Tibial nerve (tissue), 4 donors: ENCODE data around the gene SMAD3. TPM values are rescaled to one million over a fixed set of nuclear protein-coding genes. Genes with fewer than 3 reads are reported as not detected.

Experiments
- DNase-seq, 2 donors: peaks; one replicate each; pipeline ENCODE4 v3.0.0-alpha.2; 2019; ENCODE audit warnings: low spot score in 2 of 2
- H3K27ac ChIP-seq, 4 donors: fragments of 200-600 bp; sonication (generic) in 3 of 4; one replicate each; pipeline ENCODE4 v1.5.1; 2017 to 2019; ENCODE audit warnings: mild to moderate bottlenecking in 1 of 4
- H3K27me3 ChIP-seq, 2 donors: fragments of 200-600 bp; sonication (generic) in 1 of 2; one replicate each; pipeline versions ENCODE4 v1.5.1 to v1.6.0; 2017 to 2019
- H3K36me3 ChIP-seq, 3 donors: fragments of 200-600 bp; sonication (generic); one replicate each; pipeline ENCODE4 v1.5.1; 2018 to 2019
- H3K4me1 ChIP-seq, 4 donors: fragments of 200-600 bp; sonication (generic) in 3 of 4; one replicate each; pipeline ENCODE4 v1.5.1; 2017 to 2019
- H3K4me3 ChIP-seq, 4 donors: fragments of 200-600 bp; sonication (generic) in 3 of 4; one replicate each; pipeline ENCODE4 v1.5.1; 2017 to 2019; ENCODE audit warnings: mild to moderate bottlenecking in 1 of 4, moderate library complexity in 1 of 4
- H3K9me3 ChIP-seq, 4 donors: fragments of 200-600 bp; sonication (generic) in 3 of 4; one replicate each; pipeline ENCODE4 v1.5.1; 2017 to 2019
- EP300 ChIP-seq, 2 donors: sonication (generic); formaldehyde crosslinking; IDR thresholded peaks; one replicate each; pipeline ENCODE4 v1.6.1; 2017; ENCODE audit warnings: antibody characterized with exemption in 2 of 2, mild to moderate bottlenecking in 1 of 2
- POLR2A ChIP-seq, 2 donors: fragments of 450-650 bp; IDR thresholded peaks; one replicate each; pipeline ENCODE4 v1.6.1; 2017; ENCODE audit warnings: antibody characterized with exemption in 2 of 2, mild to moderate bottlenecking in 2 of 2, moderate library complexity in 2 of 2
- WGBS, 2 donors: methylation state at CpG; one replicate each; pipeline ENCODE4 v1.1.5; 2018; 5-methylcytosine and 5-hydroxymethylcytosine counted together
- total RNA-seq, 4 donors: library from RNA; depleted of rRNA; stranded (reverse); fragments of >200 nt; gene quantifications; one replicate each; pipeline ENCODE4 v1.1.0, GENCODE V29; 2016
- TF ChIP-seq, protein P1 (sequence below), 5 experiments: fragments of 200-600 bp in 3 of 5; fragments of 450-650 bp in 2 of 5; sonication (generic) in 3 of 5; IDR thresholded peaks; one replicate each; pipeline ENCODE4 v1.5.1; 2016 to 2019; ENCODE audit warnings: antibody characterized with exemption in 5 of 5, mild to moderate bottlenecking in 3 of 5, moderate library complexity in 2 of 5

The SMAD3 gene
- total RNA-seq, 4 donors from 2014 or later: 36.3 to 68.6 (median 44.1) TPM

DNA sequence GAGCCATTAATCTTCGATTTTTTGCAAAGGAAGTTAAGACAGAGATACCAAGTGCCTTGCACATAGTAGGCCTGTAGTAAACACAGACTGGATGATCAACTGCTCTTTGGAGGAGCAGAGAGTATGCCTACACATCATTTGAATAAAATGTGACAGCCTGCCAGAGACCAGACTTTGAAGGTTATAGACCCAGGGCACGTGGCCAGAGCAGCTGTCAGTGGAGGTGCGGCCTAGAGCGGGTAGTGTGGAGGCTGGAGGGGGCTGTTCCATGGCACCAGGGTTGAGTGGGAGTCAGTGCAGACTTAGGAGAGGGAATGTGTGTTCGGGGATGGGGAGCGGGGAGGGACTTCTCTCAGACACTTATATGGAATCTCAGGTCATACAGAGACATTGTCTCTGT, 80.8 kb downstream of the SMAD3 start:
- no peak for DNase-seq
- WGBS, 2 donors: 40 to 45% methylated on average over 6 of the region's 6 CpGs
- Histone ChIP-seq H3K36me3 (no peaks in the 10 kb centered on the region), H3K4me3 (no peak overlapping the region), H3K27ac (peak overlapping the region in 3 of 4 donors; percentile 56 to 86 (median 77)), H3K4me1 (peaks cover 0 to 80% (median 51%) of the 10 kb centered on the region in 4 donors), H3K27me3 (no peaks in the 10 kb centered on the region), H3K9me3 (no peaks in the 10 kb centered on the region)
- no peak for TF ChIP-seq EP300 (IDR thresholded peaks at IDR 0.05)
- TF ChIP-seq POLR2A (IDR thresholded peaks at IDR 0.05): no peak
- TF ChIP-seq, protein P1, sequence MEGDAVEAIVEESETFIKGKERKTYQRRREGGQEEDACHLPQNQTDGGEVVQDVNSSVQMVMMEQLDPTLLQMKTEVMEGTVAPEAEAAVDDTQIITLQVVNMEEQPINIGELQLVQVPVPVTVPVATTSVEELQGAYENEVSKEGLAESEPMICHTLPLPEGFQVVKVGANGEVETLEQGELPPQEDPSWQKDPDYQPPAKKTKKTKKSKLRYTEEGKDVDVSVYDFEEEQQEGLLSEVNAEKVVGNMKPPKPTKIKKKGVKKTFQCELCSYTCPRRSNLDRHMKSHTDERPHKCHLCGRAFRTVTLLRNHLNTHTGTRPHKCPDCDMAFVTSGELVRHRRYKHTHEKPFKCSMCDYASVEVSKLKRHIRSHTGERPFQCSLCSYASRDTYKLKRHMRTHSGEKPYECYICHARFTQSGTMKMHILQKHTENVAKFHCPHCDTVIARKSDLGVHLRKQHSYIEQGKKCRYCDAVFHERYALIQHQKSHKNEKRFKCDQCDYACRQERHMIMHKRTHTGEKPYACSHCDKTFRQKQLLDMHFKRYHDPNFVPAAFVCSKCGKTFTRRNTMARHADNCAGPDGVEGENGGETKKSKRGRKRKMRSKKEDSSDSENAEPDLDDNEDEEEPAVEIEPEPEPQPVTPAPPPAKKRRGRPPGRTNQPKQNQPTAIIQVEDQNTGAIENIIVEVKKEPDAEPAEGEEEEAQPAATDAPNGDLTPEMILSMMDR (IDR thresholded peaks at IDR 0.05): no peak

DNA sequence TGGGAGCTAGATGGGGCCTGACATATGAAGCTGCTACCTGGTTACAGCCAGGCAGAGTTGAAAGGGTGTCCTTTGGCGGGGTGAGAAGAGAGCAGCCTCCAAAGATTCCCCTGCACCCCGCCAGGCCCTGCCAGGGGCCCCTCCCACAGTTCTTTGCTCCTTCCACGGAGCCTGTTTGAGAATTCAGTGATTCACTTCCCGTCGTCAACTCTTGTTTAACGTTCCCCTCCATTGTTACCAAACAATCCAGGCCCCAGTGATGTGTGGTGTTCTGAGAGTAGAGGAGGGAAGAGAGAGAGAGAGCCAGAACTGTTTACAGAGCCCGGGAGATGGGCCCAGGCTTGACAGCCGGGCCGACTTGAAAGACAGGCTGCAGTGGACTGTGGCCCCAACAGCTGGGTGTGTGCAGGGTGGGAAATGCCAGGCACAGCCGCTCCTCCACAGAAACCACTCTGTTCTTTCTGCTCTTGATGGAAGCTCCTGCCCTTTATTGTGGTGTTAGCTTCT, 81.5 kb downstream of the SMAD3 start:
- no peak for DNase-seq

DNA sequence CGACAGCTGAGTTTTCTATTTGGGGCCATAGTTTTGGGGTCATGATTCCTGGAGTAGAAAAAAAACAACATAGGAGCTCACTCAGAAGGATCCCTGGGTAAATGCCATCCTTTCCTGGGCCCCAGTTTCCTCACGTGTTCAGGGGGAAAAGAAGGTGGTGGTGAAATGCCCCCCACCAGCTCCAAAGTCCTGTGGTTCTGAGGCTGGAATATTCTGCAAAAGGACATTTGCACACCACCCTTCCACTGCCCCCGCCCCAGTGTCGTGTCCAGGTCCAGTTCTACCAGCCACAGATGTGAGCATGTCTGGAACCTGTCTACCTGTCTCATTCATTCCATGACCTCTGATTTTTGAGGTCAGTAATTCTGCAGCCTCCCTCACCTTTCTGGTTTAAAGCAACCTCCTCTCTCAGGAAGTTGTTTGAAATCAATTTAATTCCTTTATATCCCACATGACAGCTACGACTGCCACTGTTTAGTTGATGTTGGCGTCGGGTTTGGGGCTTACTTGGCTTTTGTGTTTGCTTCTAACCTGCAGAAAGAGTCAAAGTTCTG, 82.1 kb downstream of the SMAD3 start:
- 74 to 76% methylated on average over 7 of the region's 7 CpGs for WGBS, 2 donors
- no peak overlapping the region for H3K4me3 ChIP-seq

More for the DNA sequence above, 81.5 kb downstream of the SMAD3 start:
- peaks cover 0 to 78% (median 51%) of the 10 kb centered on the region in 4 donors for H3K4me1 ChIP-seq
- no peaks in the 10 kb centered on the region for H3K27me3 ChIP-seq
- no peaks in the 10 kb centered on the region for H3K36me3 ChIP-seq
- TF ChIP-seq EP300 (IDR thresholded peaks at IDR 0.05): peak in 1 of 2 donors; percentile 30
- no peak for TF ChIP-seq POLR2A (IDR thresholded peaks at IDR 0.05)
- no peak overlapping the region for H3K4me3 ChIP-seq
- H3K27ac ChIP-seq: peak overlapping the region; percentile 11 to 86 (median 66)
- 26 to 36% methylated on average over 10 of the region's 10 CpGs for WGBS, 2 donors
- H3K9me3 ChIP-seq: no peaks in the 10 kb centered on the region

DNA sequence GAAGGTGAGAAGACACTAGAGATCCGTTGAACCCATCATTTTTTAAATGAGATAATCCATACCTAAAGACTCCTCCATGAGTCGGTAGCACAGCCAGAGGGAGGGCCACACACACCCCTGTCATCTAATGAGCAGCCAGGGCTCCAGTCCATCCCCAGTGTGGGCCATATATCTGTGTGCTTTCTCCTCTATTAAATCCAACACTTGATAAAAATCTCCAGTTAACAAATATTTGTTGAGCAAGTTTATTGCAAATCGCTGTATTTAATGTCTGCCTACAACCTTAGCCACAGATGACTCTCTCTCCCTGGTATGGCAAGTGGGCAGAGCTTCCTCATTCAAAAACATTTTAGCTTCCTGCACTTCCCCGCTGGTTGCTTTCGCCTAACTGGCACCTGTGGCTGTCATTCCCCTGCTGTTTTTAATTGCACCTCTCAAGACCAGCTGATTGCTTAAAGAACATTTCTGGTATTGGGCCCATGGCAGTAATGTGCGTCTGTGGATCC, 82.8 kb downstream of the SMAD3 start:
- TF ChIP-seq EP300 (IDR thresholded peaks at IDR 0.05): no peak
- no peak for TF ChIP-seq POLR2A (IDR thresholded peaks at IDR 0.05)
- TF ChIP-seq, protein P1 (IDR thresholded peaks at IDR 0.05): no peak
- no peak for DNase-seq

More for the DNA sequence above, 82.1 kb downstream of the SMAD3 start:
- Histone ChIP-seq H3K36me3 (no peaks in the 10 kb centered on the region), H3K27ac (peak overlapping the region; percentile 11 to 86 (median 66)), H3K4me1 (peaks cover 0 to 78% (median 51%) of the 10 kb centered on the region in 4 donors), H3K27me3 (no peaks in the 10 kb centered on the region), H3K9me3 (no peaks in the 10 kb centered on the region)
- TF ChIP-seq POLR2A (IDR thresholded peaks at IDR 0.05): no peak
- TF ChIP-seq, protein P1 (IDR thresholded peaks at IDR 0.05): no peak
- TF ChIP-seq EP300 (IDR thresholded peaks at IDR 0.05): no peak
- DNase-seq: no peak

DNA sequence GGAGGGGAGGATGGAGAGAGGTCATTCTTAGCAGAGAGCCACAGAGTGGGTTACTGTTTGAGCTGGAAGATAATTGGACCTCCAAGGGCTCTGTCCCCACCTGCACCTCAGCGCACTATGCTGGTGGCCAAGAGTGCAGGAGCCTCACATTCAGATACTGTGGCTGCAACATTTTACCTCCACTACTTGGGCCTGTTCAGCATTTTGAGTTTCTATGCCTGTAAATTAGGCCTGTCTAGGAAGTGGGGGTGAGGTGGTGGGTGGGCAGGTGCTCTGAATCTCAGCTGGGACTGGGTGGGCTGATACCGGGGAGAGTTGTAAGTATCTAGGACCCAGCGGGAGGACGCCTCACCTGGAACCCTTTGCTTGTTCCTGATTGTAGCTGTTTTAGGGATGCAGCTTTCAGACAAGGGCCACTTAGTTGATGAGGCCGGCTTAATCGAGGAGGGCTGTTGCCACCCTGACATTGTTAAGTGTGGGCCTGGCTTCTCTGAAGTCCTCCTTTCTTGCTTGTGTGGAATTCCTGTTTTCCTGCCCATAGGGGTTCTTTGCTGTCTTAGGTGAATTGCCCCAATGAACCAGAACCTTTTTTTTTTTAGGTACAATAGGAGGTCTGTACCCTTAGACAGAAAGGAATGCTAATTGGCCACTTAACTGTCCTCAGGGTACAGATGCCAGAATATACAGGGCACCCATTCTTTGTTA, 83.8 kb downstream of the SMAD3 start:
- WGBS, 2 donors: 92 to 93% methylated on average over 5 to 6 of the region's 6 CpGs
- Histone ChIP-seq H3K4me3 (no peak overlapping the region), H3K4me1 (peaks cover 0 to 68% (median 50%) of the 10 kb centered on the region in 4 donors), H3K27me3 (no peaks in the 10 kb centered on the region), H3K36me3 (no peaks in the 10 kb centered on the region), H3K27ac (peak overlapping the region in 3 of 4 donors; percentile 16 to 88 (median 68)), H3K9me3 (no peaks in the 10 kb centered on the region)
- TF ChIP-seq POLR2A (IDR thresholded peaks at IDR 0.05) (no peak), EP300 (IDR thresholded peaks at IDR 0.05) (no peak)
- TF ChIP-seq, protein P1 (IDR thresholded peaks at IDR 0.05): no peak
- no peak for DNase-seq

More for the DNA sequence above, 82.8 kb downstream of the SMAD3 start:
- Histone ChIP-seq H3K27ac (peak overlapping the region in 2 of 4 donors; percentile 56 to 77), H3K4me1 (peaks cover 0 to 77% (median 51%) of the 10 kb centered on the region in 4 donors), H3K4me3 (no peak overlapping the region), H3K9me3 (no peaks in the 10 kb centered on the region), H3K27me3 (no peaks in the 10 kb centered on the region), H3K36me3 (no peaks in the 10 kb centered on the region)
- 70 to 80% methylated on average over 6 of the region's 6 CpGs for WGBS, 2 donors
